HG03457 (cell line): Measurements from ENCODE around the gene RHOBTB1.
A peak's percentile ranks its signal among the peaks of the same experiment; 100 is the strongest.

Source experiments
- ATAC-seq: cut with Tn5 transposase; IDR thresholded peaks from one replicate; pipeline ENCODE4 v1.9.1; 2021; ENCODE audit warnings: moderate number of reproducible peaks; ENCODE audit not compliant: unreplicated experiment

RHOBTB1 gene

GRCh38 chr10:60942788-60943315 lies 1.1 kb downstream of the RHOBTB1 start:
- peak; percentile 56 for ATAC-seq

DNA sequence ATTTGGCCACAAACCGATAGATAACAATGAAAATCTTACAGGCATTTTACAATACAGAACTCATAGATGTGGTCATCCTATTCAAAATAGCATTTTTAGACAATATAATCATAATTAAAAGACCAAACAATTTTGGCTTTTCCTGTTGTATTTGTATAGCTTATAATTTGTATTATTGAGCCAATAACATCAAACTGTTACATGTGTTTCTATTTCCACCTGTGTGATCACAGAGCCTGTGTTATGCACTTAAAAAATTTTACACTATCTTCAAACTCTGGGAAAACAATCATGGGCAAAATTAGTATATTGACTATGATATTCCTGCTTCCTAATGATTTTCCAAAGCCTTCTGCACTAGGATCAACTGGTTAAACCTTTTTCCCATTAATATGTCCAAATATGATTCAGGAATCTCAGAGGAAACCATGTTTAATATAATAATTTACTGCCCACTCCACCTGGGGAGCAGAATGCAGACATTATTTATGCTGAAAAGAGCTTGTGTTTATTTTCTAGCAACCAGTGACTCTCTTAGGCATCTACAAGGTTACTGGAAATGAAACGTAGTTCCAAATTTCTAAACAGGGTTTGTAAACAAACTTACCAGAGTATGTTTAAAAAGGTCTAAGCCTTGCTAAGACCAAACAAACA lies 1.7 kb downstream of the RHOBTB1 start:
- ATAC-seq = no peak

- no peak for ATAC-seq
Observed at GRCh38 chr10:60940446-60940845, 3.5 kb downstream of the RHOBTB1 start.

DNA sequence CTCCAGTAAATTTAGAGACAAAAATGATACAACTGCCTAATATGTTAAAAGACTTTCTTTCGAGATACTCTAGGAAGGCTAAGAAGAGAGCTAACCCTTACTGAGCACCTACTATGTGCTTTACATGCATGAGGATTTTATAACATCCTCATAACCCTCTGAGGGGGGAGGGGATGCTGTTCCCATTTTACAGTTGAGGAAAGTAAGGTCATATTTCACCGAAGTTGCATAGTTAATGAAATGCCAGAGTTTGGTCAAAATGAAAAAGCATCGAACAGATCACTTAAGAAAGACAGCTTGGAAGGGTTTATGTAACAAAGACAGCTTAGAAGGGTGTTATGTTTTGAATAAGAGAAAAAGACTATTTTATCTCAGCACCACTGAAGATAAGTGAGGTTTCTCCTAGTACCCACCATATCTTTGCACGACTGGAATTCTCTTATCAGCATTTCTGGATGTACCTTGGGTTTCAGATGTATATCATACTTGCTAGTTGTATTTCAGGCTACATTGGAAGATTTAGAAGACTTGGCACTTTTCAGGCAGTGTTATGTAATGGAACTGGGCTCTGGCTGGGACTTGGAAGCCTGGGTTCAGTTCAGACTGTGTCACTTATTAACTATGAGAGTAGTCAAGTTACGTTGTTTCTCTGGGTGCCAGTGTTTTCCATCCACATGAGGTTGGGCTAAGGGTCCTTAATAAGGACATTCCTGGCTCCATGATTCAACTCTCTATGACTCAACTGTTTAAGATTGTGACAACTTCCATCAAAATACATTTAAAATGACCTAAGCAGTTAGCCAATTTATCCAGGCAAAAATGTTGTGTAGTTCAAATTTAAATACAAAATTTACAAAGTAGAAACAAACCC lies 6.0 kb downstream of the RHOBTB1 start:
- no peak for ATAC-seq

GRCh38 chr10:60937022-60937421 lies 7.0 kb downstream of the RHOBTB1 start:
- ATAC-seq = no peak

- ATAC-seq = no peak
Observed at GRCh38 chr10:60934215-60935175, 9.5 kb downstream of the RHOBTB1 start.

GRCh38 chr10:60932756-60933155 lies 11.2 kb downstream of the RHOBTB1 start:
- no peak for ATAC-seq

GRCh38 chr10:60930237-60930636 lies 13.7 kb downstream of the RHOBTB1 start:
- ATAC-seq = no peak

GRCh38 chr10:60921633-60922032 lies 22.4 kb downstream of the RHOBTB1 start:
- ATAC-seq = no peak

DNA sequence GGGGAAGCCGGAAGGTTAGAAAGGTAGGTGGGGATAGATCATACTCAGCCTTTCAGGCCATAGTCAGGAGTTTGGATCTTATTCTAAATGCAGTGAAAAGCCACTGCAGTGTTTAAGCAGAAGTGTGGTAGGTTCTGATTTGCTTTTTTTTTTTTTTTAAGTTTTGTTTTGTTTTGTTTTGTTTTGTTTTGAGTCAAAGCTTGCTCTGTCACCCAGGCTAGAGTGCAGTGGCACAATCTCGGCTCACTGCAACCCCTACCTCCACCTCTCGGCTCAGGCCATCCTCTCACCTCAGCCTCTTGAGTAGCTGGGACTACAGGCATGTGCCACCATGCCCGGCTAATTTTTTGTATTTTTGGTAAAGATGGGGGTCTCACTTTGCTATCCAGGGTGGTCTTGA lies 23.5 kb downstream of the RHOBTB1 start:
- ATAC-seq = no peak

DNA sequence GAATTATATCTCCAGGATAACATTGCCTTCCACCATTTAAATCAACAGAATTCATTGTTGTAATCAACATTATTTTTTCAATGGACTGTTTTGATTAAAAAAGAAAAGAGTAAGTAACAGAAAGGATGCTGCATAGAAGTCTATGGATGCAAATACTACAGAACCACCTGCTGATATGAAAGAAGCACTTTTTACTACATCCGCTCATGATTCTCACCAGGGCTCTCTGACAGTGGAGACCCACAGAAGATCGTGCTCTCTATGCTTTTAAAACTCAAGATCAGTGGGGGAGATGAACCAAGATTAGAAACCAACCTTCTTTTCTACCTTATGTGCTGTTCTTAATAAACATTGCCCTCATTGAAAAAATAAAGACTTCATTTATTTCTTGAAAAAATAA lies 24.4 kb downstream of the RHOBTB1 start:
- ATAC-seq = no peak

DNA sequence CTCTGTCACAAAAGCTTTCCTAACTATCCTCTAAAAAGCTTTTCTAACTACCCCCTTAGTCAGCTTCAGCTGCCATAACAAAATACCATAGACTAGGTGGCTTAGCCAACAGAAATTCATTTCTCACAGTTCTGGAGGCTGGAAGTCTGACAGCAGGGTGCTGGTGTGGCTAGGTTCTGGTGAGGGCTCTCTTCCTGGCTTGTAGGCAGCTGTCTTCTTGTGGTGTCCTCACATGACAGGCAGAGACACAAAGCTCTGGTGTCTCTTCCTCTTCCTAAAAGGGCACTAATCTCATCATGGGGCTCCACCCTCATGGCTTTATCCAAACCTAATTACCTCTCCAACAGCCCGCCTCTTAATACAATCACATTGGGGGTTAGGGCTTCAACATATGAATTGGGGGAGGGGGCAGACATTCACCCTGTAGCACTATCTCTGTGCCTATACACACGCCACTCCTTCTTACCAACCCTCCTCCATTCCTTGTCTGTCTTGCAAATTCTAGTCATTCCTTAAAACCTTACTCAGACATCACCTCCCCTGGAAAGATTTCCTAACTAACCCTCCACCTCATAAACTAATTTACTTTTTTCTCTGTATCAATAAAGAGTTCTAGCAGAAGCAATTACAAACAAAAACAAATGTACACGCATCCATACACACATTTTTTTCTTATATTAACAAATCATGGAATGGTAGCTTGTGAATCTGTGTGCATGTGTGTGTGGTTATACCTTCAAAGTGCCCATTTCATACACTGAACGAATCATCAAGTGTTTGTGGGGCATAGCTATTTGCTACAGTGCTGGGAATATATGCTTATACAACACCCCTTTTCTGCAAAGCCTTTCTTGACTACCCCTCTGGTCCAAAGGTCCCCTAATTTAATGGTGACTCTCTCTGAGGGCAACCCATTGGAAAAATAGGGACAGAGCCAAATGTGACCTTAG lies 26.4 kb downstream of the RHOBTB1 start:
- no peak for ATAC-seq

GRCh38 chr10:60916025-60916424 lies 28.0 kb downstream of the RHOBTB1 start:
- ATAC-seq = no peak

DNA sequence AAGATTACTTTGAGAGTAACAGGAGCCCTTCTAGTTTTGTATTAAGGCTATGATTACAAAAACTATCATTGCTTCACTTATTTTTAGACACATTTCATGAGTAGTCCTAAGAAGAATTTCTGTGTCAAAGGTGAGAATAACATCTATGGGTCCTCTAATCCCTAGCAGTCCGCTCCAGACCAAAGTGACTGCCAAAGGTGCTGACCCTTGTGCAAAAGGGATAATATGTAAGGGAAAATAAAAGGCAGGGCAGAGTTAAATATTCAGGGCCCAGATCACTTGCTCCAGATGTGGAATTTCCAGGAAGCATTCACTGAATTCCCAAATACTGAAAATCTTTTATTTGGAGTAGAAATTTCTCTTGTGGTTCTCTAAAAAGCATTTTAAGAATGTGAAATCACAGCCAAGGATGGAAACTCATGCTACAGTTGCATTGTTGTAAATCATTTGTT lies 29.3 kb downstream of the RHOBTB1 start:
- no peak for ATAC-seq

- no peak for ATAC-seq
Observed at GRCh38 chr10:60913657-60914056, 30.3 kb downstream of the RHOBTB1 start.

DNA sequence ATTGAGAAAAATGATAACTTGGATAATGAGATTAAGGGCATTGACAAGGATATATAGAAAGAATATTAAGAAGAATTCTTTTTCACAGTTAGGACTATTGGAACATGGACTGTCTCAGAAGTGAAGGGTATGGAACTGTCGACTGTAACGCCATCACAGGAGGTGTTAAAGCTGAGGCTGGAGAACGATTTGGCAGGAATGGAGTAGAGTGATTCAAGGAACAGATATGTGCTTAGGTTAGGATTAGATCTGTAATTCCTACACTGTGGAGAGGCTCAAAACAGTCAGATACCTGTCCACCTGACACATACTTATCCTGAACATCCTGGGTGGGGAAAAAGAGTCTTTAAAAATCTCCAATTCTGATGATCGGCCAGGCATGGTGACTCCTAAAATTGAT lies 30.9 kb downstream of the RHOBTB1 start:
- ATAC-seq = no peak

DNA sequence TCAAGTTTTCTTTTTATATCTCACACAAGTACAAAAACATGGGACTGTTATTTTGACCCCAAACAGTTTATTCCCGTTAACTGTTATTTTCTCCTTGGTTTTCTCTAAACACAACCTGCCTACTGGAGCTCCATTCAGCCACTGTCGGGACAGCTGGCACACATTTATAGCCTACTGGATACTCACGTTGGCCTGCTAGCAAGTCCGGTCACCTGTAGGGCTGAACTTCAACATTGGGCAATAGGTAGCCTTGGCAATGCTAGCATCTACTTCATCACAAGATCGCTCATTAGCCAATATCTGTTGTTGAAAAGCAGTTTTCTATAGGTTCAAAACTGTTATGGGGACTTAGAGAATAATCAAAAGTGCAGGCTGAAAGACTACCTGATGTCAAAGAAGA lies 32.3 kb downstream of the RHOBTB1 start:
- no peak for ATAC-seq

GRCh38 chr10:60911216-60911615 lies 32.8 kb downstream of the RHOBTB1 start:
- ATAC-seq = no peak

GRCh38 chr10:60910543-60910942 lies 33.4 kb downstream of the RHOBTB1 start:
- no peak for ATAC-seq

DNA sequence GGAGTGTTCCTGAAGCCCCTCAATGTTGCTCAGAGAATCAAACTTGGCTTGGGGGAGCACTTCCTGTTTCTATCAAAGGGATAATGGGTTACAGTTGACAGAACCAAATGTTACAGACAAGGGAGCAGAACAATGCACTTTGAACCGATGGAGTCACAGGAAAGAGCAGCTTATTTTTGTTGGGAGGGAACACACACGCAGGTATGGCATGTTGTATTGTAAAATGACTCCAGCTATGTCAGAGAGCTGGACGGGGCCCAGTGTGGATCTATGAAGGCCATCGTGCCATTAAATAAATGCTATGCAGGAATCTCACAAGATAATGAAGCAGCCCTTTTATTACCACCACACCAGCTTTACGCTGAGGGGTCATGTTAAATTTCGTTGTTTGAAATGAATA lies 35.1 kb downstream of the RHOBTB1 start:
- ATAC-seq = no peak
